ENCODE results near the gene PURA. TPM values are rescaled to one million over a fixed set of nuclear protein-coding genes. Genes with fewer than 3 reads are reported as not detected.

PURA gene
- total and polyA plus RNA-seq, 2 of the 13 experiments (the other 11 are each of a cell fraction or from before 2014, with no cell fraction given): 2.0 to 5.0 TPM

DNA sequence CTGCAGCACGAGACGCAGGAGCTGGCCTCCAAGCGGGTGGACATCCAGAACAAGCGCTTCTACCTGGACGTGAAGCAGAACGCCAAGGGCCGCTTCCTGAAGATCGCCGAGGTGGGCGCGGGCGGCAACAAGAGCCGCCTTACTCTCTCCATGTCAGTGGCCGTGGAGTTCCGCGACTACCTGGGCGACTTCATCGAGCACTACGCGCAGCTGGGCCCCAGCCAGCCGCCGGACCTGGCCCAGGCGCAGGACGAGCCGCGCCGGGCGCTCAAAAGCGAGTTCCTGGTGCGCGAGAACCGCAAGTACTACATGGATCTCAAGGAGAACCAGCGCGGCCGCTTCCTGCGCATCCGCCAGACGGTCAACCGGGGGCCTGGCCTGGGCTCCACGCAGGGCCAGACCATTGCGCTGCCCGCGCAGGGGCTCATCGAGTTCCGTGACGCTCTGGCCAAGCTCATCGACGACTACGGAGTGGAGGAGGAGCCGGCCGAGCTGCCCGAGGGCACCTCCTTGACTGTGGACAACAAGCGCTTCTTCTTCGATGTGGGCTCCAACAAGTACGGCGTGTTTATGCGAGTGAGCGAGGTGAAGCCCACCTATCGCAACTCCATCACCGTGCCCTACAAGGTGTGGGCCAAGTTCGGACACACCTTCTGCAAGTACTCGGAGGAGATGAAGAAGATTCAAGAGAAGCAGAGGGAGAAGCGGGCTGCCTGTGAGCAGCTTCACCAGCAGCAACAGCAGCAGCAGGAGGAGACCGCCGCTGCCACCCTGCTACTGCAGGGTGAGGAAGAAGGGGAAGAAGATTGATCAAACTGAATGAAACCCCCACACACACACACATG is 654 bp downstream of the PURA start (continued):
- no peak for TF ChIP-seq RCOR2 (CRISPR knock-in tag; IDR thresholded peaks at IDR 0.05)
- TF ChIP-seq, protein P1, sequence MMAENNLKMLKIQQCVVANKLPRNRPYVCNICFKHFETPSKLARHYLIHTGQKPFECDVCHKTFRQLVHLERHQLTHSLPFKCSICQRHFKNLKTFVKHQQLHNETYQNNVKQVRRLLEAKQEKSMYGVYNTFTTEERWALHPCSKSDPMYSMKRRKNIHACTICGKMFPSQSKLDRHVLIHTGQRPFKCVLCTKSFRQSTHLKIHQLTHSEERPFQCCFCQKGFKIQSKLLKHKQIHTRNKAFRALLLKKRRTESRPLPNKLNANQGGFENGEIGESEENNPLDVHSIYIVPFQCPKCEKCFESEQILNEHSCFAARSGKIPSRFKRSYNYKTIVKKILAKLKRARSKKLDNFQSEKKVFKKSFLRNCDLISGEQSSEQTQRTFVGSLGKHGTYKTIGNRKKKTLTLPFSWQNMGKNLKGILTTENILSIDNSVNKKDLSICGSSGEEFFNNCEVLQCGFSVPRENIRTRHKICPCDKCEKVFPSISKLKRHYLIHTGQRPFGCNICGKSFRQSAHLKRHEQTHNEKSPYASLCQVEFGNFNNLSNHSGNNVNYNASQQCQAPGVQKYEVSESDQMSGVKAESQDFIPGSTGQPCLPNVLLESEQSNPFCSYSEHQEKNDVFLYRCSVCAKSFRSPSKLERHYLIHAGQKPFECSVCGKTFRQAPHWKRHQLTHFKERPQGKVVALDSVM (CRISPR knock-in tag; IDR thresholded peaks at IDR 0.05): 0 out of 2 replicates have a peak, but pooled peaks have one; percentile 9
- TF ChIP-seq, protein P2, sequence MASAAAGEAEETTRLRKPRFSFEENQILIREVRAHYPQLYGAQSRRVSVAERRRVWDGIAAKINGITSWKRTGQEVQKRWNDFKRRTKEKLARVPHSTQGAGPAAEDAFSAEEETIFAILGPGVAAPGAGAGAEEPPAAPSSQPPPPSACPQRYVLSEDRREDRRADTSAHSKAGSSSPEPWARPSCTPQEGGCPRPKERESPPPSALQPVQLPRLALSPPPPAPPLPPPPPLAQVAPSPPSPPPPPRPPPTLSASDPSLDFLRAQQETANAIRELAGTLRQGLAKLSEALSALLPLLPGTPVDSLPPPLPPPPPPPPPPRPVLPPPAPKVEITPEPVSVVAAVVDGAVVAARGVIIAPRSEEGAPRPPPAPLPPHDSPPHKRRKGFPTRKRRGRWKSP (CRISPR knock-in tag; IDR thresholded peaks at IDR 0.05): peak; percentile 71; the same call in 1 of the 2 replicates
- TF ChIP-seq, protein P3, sequence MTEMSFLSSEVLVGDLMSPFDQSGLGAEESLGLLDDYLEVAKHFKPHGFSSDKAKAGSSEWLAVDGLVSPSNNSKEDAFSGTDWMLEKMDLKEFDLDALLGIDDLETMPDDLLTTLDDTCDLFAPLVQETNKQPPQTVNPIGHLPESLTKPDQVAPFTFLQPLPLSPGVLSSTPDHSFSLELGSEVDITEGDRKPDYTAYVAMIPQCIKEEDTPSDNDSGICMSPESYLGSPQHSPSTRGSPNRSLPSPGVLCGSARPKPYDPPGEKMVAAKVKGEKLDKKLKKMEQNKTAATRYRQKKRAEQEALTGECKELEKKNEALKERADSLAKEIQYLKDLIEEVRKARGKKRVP (CRISPR knock-in tag; IDR thresholded peaks at IDR 0.05): no peak
- TF ChIP-seq, protein P4, sequence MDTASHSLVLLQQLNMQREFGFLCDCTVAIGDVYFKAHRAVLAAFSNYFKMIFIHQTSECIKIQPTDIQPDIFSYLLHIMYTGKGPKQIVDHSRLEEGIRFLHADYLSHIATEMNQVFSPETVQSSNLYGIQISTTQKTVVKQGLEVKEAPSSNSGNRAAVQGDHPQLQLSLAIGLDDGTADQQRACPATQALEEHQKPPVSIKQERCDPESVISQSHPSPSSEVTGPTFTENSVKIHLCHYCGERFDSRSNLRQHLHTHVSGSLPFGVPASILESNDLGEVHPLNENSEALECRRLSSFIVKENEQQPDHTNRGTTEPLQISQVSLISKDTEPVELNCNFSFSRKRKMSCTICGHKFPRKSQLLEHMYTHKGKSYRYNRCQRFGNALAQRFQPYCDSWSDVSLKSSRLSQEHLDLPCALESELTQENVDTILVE (CRISPR knock-in tag; IDR thresholded peaks at IDR 0.05): no peak
- no peak for TF ChIP-seq LCORL (IDR thresholded peaks at IDR 0.05)
- TF ChIP-seq LCORL (CRISPR knock-in tag; IDR thresholded peaks at IDR 0.05): no peak
- no peak for TF ChIP-seq MLLT10 (CRISPR knock-in tag; IDR thresholded peaks at IDR 0.05)
- TF ChIP-seq YEATS4 (CRISPR knock-in tag; IDR thresholded peaks at IDR 0.05; ENCODE audit: borderline replicate concordance): 0 out of 2 replicates have a peak, but pooled peaks have one; percentile 41
- peak; percentile 18; the same call in 1 of the 2 replicates for TF ChIP-seq ZBTB38 (CRISPR knock-in tag; IDR thresholded peaks at IDR 0.05)
- peak; percentile 80; the same call in 1 of the 2 replicates for TF ChIP-seq KDM2A (CRISPR knock-in tag; IDR thresholded peaks at IDR 0.05; ENCODE audit: borderline replicate concordance, low read depth)
- TF ChIP-seq RFX3 (CRISPR knock-in tag; IDR thresholded peaks at IDR 0.05): no peak
- TF ChIP-seq ZNF557 (CRISPR knock-in tag; IDR thresholded peaks at IDR 0.05): no peak
- 0 out of 2 replicates have a peak, but pooled peaks have one; percentile 31 for TF ChIP-seq ZSCAN31 (CRISPR knock-in tag; IDR thresholded peaks at IDR 0.05; ENCODE audit: low read depth)
- TF ChIP-seq ZNF350 (CRISPR knock-in tag; IDR thresholded peaks at IDR 0.05; ENCODE audit: borderline replicate concordance, low read depth): no peak; the same call in 1 of the 2 replicates
- TF ChIP-seq CENPX (CRISPR knock-in tag; IDR thresholded peaks at IDR 0.05): no peak
- TF ChIP-seq ZNF713 (CRISPR knock-in tag; IDR thresholded peaks at IDR 0.05): no peak
- TF ChIP-seq, protein P5, sequence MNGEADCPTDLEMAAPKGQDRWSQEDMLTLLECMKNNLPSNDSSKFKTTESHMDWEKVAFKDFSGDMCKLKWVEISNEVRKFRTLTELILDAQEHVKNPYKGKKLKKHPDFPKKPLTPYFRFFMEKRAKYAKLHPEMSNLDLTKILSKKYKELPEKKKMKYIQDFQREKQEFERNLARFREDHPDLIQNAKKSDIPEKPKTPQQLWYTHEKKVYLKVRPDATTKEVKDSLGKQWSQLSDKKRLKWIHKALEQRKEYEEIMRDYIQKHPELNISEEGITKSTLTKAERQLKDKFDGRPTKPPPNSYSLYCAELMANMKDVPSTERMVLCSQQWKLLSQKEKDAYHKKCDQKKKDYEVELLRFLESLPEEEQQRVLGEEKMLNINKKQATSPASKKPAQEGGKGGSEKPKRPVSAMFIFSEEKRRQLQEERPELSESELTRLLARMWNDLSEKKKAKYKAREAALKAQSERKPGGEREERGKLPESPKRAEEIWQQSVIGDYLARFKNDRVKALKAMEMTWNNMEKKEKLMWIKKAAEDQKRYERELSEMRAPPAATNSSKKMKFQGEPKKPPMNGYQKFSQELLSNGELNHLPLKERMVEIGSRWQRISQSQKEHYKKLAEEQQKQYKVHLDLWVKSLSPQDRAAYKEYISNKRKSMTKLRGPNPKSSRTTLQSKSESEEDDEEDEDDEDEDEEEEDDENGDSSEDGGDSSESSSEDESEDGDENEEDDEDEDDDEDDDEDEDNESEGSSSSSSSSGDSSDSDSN (CRISPR knock-in tag; IDR thresholded peaks at IDR 0.05): peak; percentile 78; the same call in 1 of the 2 replicates
- peak; percentile 95 for TF ChIP-seq HNRNPLL (IDR thresholded peaks at IDR 0.05; ENCODE audit: low read depth, low read length, poor library complexity, severe bottlenecking)
